ENCODE data around the gene SH2D5.
"Not testable (repeated sequence)": the region's sequence is repeated elsewhere in the genome, so short reads cannot be mapped to it uniquely, and the experiment has no call there.

SH2D5 gene

DNA sequence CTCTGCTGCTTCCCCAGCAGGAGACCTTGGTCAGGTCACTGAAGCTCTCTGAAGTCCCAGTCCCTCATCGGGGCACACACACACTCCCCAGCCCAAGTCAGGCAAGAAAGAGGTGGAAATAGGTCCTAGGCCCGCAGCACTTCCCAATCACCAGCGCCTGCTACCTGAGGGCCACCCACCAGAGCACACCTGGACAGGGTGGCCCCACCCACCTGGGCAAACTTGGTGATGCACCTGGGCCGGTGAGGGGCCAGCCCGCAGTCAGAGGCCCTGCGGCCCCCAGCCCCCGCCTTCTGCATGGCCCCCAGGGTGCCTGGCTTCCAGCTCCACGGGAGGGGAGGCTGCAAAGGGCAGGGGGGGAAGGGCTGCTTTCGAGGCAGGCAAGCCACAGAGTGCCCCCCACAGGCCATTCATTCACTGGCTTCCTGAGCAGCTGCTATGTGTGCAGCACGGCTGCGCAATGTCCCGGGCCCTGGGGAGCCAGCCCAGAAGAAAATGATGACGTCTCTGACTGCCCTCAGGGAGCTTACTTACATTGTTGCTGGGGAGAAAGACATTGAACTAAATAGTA is 4.7 kb downstream of the SH2D5 start:
- DNase-seq: peak; percentile 23

DNA sequence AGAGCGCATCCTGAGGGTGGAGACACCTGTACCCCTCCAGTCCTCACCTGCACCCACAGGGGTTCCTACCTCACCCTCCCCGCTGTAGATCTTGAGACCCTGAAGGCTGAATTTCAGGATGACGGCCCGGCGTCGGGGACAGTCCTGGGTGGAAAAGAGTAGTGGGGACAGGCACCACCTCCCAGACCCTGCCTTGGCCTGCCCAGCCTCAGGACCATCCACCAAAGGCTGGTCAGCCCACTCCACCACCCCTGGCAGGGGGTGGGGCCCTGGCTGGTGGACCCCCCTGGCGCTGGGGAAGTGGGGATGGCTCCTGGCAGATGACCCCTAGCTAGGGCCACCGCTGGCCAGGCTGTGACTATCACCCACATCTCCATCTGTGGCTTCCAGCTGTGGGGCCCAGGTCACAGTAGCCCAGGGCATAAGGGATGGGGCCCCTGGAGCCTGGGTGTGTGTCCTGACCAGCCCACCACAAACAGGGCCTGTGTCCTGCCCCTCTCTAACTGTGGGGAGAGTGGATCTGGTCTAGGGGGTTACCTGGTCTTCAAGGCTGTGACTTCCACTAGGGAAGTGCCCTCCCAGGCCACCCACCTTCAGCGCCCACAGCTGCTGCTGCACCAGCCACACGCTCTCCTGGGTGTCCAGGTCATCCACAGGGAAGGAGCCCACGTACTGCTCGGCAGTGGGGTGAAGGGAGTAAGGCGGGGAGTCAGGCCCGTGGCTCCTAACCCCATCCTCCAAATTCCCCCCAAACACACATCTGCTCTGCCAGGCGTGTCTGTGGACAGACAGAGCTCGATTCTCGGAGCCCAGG is 5.4 kb downstream of the SH2D5 start:
- DNase-seq: no peak

DNA sequence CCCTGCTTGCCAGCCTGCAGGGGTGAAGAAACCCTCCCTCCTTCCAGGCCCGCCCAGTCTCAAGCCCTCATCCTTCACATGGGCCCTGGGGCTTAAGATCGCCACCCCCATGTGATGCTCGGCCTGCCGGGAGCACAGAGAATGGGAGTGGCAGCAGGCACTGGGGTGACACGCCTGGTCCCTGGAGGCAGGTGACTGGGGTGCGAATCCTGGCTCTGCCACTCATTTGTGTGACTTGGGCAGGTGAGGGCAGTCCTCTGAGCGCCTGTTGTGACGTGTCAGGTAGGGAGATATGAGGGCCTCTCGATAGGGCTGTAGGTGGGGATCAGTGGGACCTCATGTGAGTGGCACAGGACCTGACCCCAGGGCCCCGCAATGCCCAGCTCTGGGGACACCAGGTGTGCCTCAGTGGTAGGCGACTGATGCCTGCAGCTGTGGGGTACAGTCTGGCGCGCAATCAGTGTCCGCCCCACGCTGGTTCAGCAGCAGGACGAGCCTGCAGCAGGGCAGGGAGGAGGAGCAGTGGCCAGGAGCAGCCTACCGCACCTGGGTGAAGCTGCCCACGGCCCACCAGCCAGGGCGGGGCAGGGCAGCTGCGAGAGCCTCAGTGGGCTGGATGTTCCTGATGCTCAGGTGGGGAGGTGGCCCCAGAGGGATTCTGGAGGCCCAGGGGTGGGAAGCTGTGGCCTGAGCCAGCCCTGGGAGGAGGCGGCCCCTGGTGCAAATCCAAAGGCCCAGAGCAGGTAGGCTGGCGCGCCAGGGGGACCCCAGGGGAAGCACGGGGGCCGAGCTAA is 6.2 kb downstream of the SH2D5 start:
- no peak for DNase-seq

DNA sequence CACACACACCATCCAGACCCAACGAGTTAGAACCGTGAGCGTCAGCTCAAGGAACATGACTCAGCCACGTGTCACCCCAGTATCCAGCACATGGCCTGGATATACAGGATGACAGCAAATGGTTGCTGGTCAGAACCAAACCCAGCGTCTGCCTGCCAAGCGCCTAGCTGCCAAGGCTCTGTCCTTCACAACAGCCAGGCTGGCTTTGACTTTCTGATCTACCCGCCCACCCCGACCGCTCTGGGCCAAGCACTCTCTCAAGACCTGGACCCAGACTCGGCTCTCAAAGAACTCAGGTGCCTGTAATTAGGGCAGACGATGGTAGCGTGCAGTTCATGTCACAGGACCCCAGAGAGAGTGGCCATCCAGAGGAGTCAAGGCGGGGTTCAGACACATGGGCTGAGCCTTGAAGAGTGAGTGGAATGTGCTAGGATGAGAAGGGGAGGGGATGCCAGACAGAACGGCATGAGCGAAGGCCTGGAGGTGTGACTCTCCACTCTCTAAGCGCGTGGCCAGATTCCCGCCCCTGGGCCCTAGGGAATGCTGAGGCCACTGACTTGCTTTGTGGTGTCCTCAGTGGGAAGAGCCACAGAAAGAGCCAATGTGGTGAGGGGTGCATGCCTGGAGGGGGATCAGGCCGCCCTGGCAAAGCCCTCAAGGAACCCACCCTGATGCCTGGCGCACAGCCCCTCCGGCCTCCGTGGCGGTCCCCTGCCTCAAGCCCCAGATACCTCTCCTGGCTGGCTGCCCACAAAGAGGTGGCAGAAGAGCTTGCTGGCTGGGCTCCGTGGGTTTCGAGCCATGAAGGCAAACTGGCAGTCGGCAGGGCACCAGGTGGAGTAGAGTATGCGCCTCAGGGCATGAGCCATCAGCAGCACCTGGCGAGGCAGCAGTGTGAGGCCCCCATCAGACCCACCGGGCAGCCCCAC is 7.0 kb downstream of the SH2D5 start:
- DNase-seq: peak; percentile 82

DNA sequence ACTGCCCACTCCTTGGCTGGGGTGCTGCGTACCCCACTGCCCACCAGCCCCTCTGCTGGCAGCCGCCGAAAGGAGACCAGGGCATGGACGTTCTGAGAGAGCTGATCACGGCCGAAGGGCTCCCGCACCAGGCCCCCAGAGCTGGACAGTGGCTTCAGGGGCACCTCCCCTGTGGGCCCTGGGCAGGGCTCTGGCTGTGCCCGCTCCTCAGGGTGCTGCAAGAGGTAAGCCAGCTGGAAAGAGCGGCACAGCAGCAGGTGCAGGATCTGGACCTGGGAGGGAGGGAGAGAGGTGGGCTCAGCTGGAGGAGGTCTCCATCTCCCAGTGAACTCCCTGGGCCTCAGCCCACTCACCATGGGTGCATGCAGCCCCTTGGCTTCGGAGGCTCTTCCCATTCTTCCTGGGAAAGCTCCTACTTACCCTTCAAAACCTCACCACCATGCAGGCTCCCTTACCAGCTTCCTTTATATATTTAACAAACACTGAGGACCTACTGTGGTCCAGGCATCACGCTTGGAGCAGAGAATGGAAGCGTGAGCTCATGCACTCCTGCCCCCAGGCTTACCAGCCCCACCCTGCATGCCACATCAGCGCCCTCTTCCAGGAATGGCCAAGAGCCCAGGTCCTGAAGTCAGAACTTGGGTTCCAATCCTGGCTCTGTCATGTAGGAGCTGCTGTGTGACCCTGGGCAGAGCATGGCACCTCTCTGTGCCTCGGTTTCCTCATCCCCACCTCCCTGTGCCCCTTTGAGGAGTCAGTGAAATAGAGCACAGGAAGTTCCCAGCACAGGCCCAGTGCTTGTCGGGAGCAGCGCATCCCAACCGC is 7.9 kb downstream of the SH2D5 start:
- DNase-seq: no peak

DNA sequence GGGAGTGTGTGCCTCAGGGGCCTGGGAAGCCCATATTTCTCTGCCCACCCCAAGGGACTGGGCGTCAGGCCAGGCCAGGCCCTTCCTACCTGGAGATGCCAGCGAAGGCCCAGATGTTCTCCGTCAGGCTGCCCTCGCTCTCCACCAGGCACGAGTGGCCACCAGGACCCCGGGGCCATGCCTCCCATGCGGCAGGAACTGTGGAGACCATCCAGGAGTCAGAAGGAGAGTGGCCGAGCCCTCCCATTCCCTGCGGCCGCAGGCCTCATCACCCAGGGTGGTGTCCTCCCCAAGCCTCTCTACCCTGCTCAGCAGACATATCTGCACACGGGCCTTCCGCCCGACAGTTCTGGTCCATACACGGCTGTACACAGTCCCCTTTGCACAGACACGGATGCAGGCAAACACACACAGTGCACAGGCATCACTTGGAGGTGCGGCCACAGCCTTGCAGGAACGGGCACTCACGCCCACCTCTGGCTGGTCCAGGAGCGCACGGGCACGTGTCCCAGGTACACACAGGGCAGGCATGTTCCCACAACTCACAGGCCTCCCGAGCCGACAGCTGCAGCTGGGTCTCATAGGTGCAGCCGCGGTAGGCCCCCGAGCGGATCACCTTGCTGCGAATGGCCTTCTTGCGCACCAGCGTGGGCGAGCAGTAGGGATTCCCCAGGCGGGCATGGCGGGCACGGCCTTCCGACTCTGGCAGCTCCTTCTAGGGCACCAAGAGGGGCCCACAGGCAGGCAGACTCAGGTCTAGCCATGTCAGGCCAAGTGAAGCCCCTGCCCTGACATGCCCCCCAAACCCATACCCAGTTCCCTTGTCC is 8.8 kb downstream of the SH2D5 start:
- no peak for DNase-seq

DNA sequence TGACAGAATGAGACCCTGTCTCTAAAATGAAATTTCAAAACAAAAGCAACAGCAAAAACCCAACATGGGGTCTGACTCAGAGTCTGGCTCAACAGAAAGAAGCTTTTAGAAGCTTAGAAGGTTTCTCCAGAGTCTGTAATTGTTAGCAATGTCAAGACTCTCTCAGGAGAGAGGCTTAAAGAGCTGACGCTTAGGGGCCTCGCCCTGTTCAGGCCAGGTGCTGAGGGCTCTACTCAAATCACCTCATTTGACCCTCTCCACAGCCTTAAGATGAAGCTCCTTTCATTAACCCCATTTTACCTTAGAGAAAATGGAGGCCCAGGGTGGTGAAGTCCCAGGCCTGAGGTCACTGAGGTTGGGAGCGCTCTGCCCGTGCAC is 9.4 kb downstream of the SH2D5 start:
- no peak for DNase-seq

DNA sequence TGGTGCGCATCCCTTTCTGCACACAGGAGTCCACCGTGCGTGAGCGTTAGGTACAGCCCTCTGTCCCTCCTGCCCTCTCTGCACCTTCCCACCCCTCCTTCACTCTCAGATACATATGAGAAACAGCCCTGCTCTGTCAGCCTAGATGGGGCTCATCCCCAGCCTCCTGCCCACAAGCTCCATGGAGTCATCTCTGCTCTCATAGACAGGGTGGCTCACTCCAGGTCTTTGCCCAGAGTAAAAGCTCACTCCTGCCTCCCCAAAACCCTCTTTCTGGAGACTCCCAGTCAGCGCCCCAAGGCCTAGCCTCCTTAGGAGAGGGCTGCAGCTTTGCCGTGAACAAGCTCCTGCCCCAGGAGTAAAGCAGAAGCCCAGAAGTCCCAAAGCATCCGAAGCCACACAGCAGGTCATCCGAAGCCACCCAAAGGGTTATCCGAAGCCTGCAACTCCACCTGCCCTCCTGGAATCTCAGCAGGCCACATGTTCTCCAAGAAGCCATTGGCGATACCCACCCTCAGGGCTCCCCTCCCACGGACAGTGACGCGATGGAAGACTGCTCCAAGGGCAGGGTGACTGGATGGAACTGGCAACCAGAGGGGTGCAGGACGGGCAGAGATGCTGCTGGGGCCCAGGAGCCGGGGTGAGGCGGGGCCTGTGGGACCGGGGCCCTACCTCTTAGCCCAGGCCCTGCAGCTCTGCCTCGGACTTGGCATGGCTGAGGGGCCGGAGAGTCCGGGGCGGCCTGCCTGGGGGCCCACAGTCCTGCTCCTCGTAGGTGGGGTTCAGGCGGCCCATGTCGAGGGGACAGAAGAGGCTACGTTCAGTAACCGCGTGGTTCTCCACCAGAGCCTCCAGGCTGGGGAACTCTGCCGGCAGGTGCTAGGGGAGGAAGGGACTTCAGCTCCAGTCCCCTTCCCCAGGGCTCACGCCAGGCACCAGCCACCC is 11.1 kb downstream of the SH2D5 start:
- DNase-seq: no peak

DNA sequence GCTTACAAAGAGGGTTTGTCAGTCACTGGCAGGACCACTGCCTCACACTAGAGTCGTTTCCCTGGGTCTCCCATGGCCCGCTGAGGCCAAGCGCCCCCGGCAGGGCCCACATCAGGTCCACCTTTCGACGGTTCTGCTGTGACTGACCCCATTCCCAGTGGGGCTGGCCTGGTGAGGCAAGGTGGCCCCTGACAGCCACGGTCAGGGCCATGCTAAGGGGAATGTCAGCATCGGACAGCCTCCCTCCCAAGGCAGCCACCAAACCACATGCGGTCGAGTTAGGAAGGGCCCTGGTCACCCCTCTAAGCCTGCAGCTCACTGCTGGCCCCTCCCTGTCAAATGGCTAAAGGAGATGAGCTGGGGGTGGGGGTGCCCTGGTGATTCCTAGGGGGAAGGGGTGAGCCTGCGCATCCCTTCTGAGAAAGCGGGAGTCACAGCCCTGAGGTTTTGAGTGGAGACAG is 11.8 kb downstream of the SH2D5 start:
- DNase-seq: no peak

DNA sequence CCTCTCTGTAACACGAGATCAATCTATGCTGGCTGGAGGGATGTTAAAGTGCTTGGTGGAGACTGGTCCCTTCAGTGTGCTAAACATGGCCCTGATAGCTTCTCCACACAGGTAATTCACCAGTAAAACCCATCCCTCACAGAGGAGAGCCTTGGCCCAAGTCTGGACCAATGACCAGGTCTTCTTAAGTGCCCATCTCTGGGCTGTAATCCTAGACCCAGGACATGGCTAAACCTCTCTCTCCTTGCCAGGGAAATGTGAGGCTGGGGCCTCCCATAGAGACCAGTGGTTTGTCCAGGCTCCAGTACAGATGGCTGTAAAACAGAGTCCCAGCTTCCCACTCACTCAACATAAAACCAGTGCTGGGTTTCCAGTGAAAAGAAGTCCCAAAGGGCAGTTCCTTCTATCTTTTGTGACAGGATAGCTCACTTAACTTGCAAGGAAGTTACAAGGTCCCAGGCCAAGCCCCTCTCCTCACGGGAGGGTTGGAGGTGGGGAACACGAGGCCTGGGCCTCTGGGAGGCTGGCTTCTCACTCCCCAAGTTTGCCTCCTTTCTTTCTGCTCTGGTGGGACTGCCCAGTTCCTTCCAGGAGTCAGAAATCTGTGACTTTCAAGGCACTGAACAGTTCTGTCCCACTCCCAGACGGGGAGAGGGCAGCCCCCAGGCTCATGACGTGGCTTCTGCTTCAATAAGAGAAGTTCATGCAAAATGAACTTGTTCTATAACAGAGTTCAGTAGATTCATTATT is 12.5 kb downstream of the SH2D5 start:
- DNase-seq: no peak

DNA sequence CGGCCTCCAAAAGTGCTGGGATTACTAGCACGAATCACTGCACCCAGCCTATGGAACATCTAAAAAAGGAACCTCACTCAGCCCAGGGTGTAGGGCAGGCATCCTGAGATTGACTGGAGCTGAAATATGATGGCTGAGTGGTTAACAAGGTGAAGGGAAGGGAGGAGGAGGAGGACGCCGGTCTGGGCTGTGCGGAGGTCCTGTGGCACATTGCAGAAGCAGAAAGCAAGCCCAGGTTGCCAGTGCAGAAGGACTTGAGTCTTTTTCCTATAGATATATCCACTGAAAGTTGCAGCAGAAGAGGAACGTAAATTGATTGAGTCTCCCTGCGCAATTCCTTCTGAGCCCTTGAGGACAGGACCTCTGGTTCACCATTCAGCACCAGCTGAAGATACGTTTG is 13.2 kb downstream of the SH2D5 start:
- DNase-seq: no peak

DNA sequence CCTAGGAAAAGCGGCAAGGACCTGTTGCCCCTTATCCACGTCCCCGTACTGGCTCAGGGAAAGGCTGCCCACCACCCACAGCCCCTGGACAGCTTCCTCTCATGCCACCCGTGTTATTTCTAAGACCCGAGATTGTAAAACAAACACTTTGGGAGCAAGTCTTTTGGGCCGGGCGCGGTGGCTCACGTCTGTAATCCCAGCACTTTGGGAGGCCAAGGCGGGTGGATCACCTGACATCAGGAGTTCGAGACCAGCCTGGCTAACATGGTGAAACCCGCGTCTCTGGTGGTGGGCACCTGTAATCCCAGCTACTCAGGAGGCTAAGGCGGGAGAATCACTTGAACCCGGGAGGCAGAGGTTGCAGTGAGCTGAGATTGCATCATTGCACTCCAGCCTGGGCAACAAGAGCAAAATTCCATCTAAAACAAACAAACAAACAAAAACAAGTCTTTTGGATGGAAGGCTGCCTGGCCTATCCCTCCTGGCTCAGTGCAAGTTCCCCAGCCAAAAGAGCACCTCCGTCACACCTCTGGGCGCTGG is 14.1 kb downstream of the SH2D5 start:
- not testable (repeated sequence) for DNase-seq

DNA sequence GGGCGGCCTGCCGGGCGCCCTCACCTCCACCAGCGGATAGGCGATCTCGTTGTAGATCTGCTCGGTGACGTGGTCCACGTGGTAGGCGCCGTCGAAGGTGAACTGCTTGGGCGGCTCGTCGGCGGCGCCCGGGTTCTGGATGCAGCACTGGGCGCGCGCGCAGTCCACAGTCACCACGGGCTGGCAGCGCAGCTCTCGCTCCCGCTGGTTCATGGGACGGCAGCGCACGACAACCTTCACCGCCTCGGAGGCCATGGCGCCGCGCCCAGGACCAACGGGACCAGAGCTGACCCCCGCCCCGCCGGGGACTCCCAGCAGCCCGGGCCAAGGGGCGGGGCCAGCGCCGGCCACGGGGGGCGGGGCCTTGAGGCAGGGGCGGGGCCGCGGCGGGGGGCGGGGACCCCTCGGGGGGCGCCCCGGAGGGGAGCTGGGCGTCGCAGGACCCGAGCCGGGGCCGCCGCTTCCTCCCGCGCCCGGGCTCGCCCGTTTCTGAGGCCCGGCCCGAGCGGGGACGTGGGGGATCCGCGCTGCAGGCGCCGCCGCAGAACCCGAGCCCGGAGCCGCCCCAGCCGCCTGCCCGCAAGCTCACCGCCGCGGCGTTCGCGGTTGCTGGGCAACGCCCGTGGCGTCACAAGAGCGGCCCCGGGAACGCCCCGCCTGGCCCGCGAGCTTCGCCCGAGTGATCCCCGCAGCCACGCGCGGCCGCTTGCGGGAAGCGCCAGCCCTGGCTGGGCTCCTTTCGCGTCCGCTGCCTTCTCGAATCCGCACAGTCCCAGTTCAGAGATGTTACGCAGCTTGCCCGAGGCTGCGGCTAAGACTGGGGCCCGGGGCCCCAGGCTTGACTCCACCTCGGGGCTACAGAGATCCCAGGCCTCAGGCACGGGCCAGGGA is 14.8 kb downstream of the SH2D5 start, which contains the start of gene KIF17:
KIF17 (minus strand) TSS at position 556 of the 891 bp plus-strand sequence; CDS start at position 255, 301 bp downstream.
- DNase-seq: peak; percentile 70

DNA sequence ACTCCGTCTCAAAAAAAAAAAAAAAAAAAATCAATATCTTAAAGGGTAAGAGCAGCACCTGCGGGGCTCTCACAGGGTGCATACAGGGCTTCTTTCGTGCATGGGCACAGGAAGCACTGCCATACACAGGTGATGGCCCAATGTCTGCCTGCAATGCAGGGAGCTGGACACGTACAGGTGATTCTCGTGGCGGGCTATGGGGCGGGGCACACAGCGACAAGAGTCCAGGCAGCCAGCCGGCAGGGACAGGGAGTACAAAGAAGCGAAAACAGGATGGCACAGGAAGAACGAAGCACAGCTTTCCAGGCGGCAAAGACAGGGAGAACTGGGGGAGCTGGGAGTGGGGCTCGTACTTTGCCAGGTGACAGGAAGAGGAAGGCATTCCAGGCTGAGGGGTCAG is 16.3 kb downstream of the SH2D5 start:
- DNase-seq: no peak

DNA sequence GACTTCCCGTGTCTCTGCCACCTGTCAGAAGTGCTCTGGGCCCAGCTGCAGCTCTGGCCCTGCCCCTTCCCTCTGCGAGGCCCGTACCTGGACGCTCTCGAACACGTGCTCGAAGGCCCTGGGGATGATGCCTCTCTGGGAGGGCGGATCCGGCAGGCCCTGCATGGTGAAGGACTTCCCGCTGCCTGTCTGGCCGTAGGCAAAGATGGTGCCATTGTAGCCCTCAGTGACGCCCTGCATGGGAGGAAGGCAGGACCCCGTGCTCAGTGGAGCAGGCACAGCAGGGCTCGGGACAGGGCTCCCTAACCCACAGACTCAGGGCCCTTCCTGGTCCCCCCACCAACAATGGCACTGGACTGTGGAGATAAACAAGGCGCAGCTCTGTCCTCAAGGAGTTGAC is 17.1 kb downstream of the SH2D5 start:
- no peak for DNase-seq

DNA sequence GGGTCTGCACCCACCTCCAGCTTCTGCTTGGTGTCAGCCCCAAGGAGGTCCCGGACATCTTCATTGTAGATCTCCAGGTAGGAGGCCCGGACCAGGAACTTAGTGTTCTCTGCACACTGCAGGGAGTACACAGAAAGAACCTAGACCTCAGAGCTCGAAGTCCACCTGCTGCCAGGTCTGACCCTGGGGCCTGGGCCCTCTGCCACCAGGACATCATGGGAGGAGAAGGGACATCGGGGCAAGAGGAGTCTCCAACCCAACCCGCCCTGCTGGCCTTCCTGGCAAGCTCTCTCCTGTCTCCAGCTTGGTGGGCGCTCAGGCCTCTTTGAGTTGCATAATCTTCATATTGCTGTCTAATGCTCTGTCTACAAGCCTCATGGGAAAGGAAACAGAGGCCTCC is 19.1 kb downstream of the SH2D5 start:
- DNase-seq: no peak

DNA sequence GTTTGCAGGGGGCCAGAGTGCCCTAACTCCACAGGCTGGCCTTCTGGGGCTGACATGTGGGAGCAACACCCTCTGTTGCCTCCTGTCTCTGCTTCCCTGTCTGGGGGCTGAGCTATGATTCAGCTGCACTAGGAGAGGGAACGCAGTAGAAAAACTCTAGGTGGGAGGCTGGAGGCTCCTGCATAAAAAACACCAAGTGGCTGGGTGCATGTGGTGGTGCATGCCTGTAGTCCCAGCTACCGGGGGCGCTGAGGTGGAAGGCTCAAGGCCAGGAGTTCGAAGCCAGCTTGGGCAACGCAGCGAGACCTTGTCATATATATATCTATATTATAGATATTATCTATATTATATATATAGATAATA is 20.3 kb downstream of the SH2D5 start:
- DNase-seq: no peak

Measured in fibroblast of skin of right biceps (primary cell).